Spleen (tissue), 11 donors: Measurements from ENCODE around the gene CALN1. TPM values are rescaled to one million over a fixed set of nuclear protein-coding genes. Genes with fewer than 3 reads are reported as not detected.

ENCODE experiments used
- DNase-seq: peaks from one replicate; pipeline ENCODE4 v3.0.0-alpha.2; 2020
- H3K27ac ChIP-seq, 8 donors: fragments of 200-600 bp; sonication (generic) in 7 of 8; 1 replicate in 4 of 8; 2 replicates in 4 of 8; pipeline versions ENCODE4 v1.5.0 to v1.8.0; 2016 to 2021; ENCODE audit warnings: inconsistent platforms in 4 of 8, mild to moderate bottlenecking in 4 of 8, moderate library complexity in 1 of 8
- H3K27me3 ChIP-seq, 7 donors: fragments of 200-600 bp; sonication (generic) in 6 of 7; replicated peaks in 1 of 7; 1 replicate in 4 of 7; 2 replicates in 3 of 7; pipeline versions ENCODE4 v1.5.0 to v1.8.0; 2016 to 2021; ENCODE audit warnings: inconsistent platforms in 3 of 7, mild to moderate bottlenecking in 1 of 7
- H3K36me3 ChIP-seq, 6 donors: fragments of 200-600 bp; sonication (generic) in 5 of 6; 1 replicate in 4 of 6; 2 replicates in 2 of 6; pipeline versions ENCODE4 v1.5.0 to v1.8.0; 2016 to 2021; ENCODE audit warnings: inconsistent platforms in 2 of 6
- H3K4me1 ChIP-seq, 6 donors: fragments of 200-600 bp; sonication (generic) in 5 of 6; 1 replicate in 3 of 6; 2 replicates in 3 of 6; pipeline versions ENCODE4 v1.5.0 to v1.8.0; 2016 to 2021; ENCODE audit warnings: inconsistent platforms in 3 of 6
- H3K4me3 ChIP-seq, 8 donors: fragments of 200-600 bp; sonication (generic) in 7 of 8; 1 replicate in 4 of 8; 2 replicates in 4 of 8; pipeline versions ENCODE4 v1.5.0 to v1.8.0; 2016 to 2021; ENCODE audit warnings: inconsistent platforms in 4 of 8, mild to moderate bottlenecking in 4 of 8, moderate library complexity in 2 of 8
- H3K9me3 ChIP-seq, 8 donors: fragments of 200-600 bp; sonication (generic) in 7 of 8; 1 replicate in 4 of 8; 2 replicates in 4 of 8; pipeline versions ENCODE4 v1.5.0 to v1.8.0; 2016 to 2021; ENCODE audit warnings: inconsistent platforms in 4 of 8
- POLR2A ChIP-seq, 3 donors: fragments of 450-650 bp; IDR thresholded peaks; one replicate each; pipeline ENCODE4 v1.5.1; 2017; ENCODE audit warnings: antibody characterized with exemption in 3 of 3, mild to moderate bottlenecking in 1 of 3
- POLR2AphosphoS5 ChIP-seq, 3 donors: sonication (generic); formaldehyde crosslinking; IDR thresholded peaks; one replicate each; pipeline ENCODE4 v1.5.1; 2017; ENCODE audit warnings: antibody characterized with exemption in 3 of 3
- WGBS, 5 donors: extraction: QIAGEN DNeasy Blood & Tissue Kit in 3 of 5; methylation state at CpG; one replicate each; pipeline versions ENCODE4 v1.1.5 to v1.1.7; 2013 to 2018; 5-methylcytosine and 5-hydroxymethylcytosine counted together
- intact Hi-C: fragments of 100-400 bp; cut with DNase I; formaldehyde crosslinking; loops from one replicate; pipeline ENCODE4 v1.15.0; 2023; ENCODE audit warnings: low total_unique reads
- polyA plus RNA-seq, 3 donors: library from polyadenylated mRNA; stranded (reverse); fragments of 200-250 nt; gene quantifications; one replicate each; pipeline ENCODE4 v1.2.1, GENCODE V29; 2013
- total RNA-seq, 7 donors: library from RNA; depleted of rRNA in 3 of 7; stranded (reverse); fragments of >200 nt in 3 of 7; fragmentation: NEBNext Ultra II Directional in 4 of 7; extraction: Animal tissue kit (Norgen Biotek cat#: 25700) in 4 of 7; gene quantifications; one replicate each; pipeline versions ENCODE4 v1.1.0 to v1.2.1, GENCODE V29; 2016 to 2021
- TF ChIP-seq, protein P1 (sequence below), 11 experiments: fragments of 200-600 bp in 7 of 11; fragments of 450-650 bp in 4 of 11; sonication (generic) in 4 of 11; IDR thresholded peaks in 8 of 11; conservative IDR thresholded peaks in 3 of 11; 1 replicate in 7 of 11; 2 replicates in 4 of 11; pipeline versions ENCODE4 v1.4.0 to v1.8.0; 2016 to 2021; ENCODE audit warnings: antibody characterized with exemption in 11 of 11, inconsistent platforms in 4 of 11, mild to moderate bottlenecking in 1 of 11
- donor health status: healthy with polysubstance abuse.
- donor health status: DM: no; HTN: no; CAD: no; lungs with moderate emphysema.
- donor health status: DM: no; HTN: no; CAD: no.
- donor health status: Bipolar disorder and iron deficiency.
- donor health status: healthy.
- donor health status: DM: no; HTN: no; CAD: no.
- donor health status: DM: yes; HTN: yes; CAD: no.

Gene CALN1
- total and polyA plus RNA-seq, 10 donors = under 0.01 to 0.19 (median 0.03) TPM; not detected in 7

DNA sequence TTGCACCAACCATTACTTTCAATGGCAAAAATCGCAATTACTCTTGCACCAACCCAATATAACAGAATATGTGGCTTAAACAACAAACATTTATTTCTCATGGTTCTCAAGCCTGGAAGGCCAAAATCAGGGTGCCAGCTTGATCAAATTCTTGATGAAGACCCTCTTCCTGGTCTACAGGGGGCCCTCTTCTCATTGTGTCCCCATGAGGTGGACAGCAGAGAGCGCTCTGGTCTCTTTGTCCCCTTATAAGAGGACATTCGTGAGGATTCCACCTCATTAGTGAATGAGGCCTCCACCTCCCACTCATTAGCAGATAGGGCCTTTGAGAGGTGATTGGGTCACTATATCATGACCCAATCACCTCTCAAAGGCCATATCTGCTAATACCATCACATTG is 120.0 kb downstream of the CALN1 start:
- DNase-seq = no peak
- Histone ChIP-seq H3K4me3 (no peak overlapping the region), H3K4me1 (no peaks in the 10 kb centered on the region), H3K36me3 (no peaks in the 10 kb centered on the region), H3K27ac (no peak overlapping the region), H3K27me3 (no peaks in the 10 kb centered on the region), H3K9me3 (peaks cover 0 to 23% (median 15%) of the 10 kb centered on the region in 8 donors)
- WGBS, 5 donors = 81 to 92% (median 83%) methylated on average over 3 of the region's 3 CpGs
- TF ChIP-seq, protein P1, sequence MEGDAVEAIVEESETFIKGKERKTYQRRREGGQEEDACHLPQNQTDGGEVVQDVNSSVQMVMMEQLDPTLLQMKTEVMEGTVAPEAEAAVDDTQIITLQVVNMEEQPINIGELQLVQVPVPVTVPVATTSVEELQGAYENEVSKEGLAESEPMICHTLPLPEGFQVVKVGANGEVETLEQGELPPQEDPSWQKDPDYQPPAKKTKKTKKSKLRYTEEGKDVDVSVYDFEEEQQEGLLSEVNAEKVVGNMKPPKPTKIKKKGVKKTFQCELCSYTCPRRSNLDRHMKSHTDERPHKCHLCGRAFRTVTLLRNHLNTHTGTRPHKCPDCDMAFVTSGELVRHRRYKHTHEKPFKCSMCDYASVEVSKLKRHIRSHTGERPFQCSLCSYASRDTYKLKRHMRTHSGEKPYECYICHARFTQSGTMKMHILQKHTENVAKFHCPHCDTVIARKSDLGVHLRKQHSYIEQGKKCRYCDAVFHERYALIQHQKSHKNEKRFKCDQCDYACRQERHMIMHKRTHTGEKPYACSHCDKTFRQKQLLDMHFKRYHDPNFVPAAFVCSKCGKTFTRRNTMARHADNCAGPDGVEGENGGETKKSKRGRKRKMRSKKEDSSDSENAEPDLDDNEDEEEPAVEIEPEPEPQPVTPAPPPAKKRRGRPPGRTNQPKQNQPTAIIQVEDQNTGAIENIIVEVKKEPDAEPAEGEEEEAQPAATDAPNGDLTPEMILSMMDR (IDR thresholded peaks at IDR 0.05 in 8 of 11, conservative IDR thresholded peaks at IDR 0.05 in 3 of 11) = no peak
- TF ChIP-seq POLR2AphosphoS5 (IDR thresholded peaks at IDR 0.05) = no peak
- no peak for TF ChIP-seq POLR2A (IDR thresholded peaks at IDR 0.05)
- intact Hi-C loops = no loop called here

DNA sequence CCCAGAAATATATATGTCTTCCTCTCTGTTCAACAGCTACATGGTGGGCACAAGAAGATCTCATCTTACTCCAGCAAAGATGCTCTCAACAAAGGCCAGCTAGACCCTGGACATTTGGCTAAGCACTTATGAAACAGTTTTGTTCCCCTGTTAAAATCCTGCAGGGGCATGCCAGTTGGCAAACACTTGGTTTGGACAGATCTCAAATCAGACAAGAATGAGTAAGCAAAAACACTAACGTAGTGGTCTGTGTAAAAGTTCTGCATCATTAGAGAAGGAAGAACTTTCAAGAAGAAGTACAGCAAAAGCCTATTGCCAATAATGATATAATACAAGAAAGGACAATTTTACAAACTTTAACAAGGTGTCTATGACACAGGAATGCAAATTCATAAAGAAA is 125.6 kb downstream of the CALN1 start:
- Histone ChIP-seq H3K36me3 (no peaks in the 10 kb centered on the region), H3K4me1 (no peaks in the 10 kb centered on the region), H3K27me3 (no peaks in the 10 kb centered on the region), H3K4me3 (no peak overlapping the region), H3K9me3 (peaks cover 0 to 41% (median 15%) of the 10 kb centered on the region in 8 donors), H3K27ac (no peak overlapping the region)
- WGBS, 5 donors = 10 to 25% (median 20%) methylated on average over 1 of the region's 1 CpG
- intact Hi-C loops = no loop called here
- TF ChIP-seq POLR2AphosphoS5 (IDR thresholded peaks at IDR 0.05) (no peak), POLR2A (IDR thresholded peaks at IDR 0.05) (no peak)
- TF ChIP-seq, protein P1 (IDR thresholded peaks at IDR 0.05 in 8 of 11, conservative IDR thresholded peaks at IDR 0.05 in 3 of 11) = no peak
- no peak for DNase-seq

DNA sequence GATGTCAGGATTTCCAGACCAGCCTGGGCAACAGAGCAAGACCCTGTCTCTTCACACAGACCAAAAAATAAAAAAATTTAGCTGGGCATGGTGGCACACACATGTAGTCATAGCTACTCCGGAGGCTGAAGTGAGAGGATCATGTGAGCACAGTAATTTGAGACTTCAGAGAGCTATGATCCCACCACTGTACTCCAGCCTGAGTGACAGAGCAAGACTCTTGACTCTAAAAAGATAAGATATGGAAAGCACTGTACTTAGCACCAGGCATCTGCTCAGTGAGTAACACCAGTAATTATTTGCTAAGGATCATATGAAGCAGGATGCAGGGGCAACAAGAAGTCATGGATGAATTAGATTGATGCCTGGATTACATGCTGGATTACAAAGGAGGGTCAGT is 128.8 kb downstream of the CALN1 start:
- no peaks in the 10 kb centered on the region for H3K4me1 ChIP-seq
- TF ChIP-seq POLR2AphosphoS5 (IDR thresholded peaks at IDR 0.05) (no peak), POLR2A (IDR thresholded peaks at IDR 0.05) (no peak)
- TF ChIP-seq, protein P1 (IDR thresholded peaks at IDR 0.05 in 8 of 11, conservative IDR thresholded peaks at IDR 0.05 in 3 of 11) = no peak
- no peaks in the 10 kb centered on the region for H3K36me3 ChIP-seq
- no peaks in the 10 kb centered on the region for H3K27me3 ChIP-seq
- WGBS, 5 donors = 75 to 92% (median 81%) methylated on average over 1 of the region's 1 CpG
- no peak overlapping the region for H3K27ac ChIP-seq
- no peak for DNase-seq
- peaks cover 0 to 30% (median 6%) of the 10 kb centered on the region in 8 donors for H3K9me3 ChIP-seq
- intact Hi-C loops = no loop called here
- H3K4me3 ChIP-seq = no peak overlapping the region

DNA sequence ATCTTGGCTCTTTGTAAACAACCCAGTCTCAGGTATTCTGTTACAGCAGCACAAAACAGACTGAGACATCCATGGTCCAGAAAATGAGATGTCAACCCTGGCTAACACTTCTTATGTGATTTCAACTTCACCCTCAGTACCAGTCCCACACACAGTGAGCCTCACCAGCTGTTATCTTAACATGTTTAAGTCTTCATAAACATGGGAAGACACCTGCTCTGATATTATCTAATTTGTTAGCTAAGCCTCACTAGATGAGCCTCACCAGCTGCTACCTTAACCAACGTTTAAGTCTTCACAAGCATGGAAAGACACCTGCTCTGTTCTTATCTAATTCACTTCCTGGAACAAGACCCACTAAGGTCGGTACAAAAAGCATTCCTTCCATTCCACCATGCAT is 130.8 kb downstream of the CALN1 start:
- peaks cover 0 to 38% (median 16%) of the 10 kb centered on the region in 8 donors for H3K9me3 ChIP-seq
- no peaks in the 10 kb centered on the region for H3K4me1 ChIP-seq
- H3K36me3 ChIP-seq = no peaks in the 10 kb centered on the region
- no peak overlapping the region for H3K27ac ChIP-seq
- 32 to 54% (median 50%) methylated on average over 2 of the region's 2 CpGs for WGBS, 5 donors
- TF ChIP-seq POLR2AphosphoS5 (IDR thresholded peaks at IDR 0.05) (no peak), POLR2A (IDR thresholded peaks at IDR 0.05) (no peak)
- TF ChIP-seq, protein P1 (IDR thresholded peaks at IDR 0.05 in 8 of 11, conservative IDR thresholded peaks at IDR 0.05 in 3 of 11) = no peak
- H3K4me3 ChIP-seq = no peak overlapping the region
- no peak for DNase-seq
- intact Hi-C loops = no loop called here
- H3K27me3 ChIP-seq = no peaks in the 10 kb centered on the region
